ENCODE data around the gene ARGLU1. TPM values are rescaled to one million over a fixed set of nuclear protein-coding genes. Genes with fewer than 3 reads are reported as not detected.

The ARGLU1 gene
- total RNA-seq, 1 experiment from 2014 or later, result 115 TPM

DNA sequence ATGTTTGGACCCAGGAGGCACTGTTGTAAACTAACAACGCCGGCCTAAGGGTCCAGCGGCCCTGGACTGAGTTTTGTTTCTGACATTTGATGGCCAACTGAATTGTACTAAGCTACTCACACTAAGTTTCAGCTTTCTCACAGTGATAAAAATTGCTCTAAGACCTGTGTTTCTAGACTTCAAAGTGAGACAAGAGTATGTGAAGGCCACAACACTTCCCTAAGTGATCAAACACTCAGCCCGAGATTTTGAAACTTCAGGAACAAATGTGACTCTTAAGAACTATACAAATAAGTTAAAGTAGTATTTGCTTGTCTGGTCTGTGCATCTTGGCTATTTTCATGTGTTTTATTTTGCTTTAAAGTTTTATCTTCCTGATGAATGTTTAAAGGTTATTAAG, 62.6 kb downstream of the ARGLU1 start (continued):
- TF ChIP-seq, protein P1, sequence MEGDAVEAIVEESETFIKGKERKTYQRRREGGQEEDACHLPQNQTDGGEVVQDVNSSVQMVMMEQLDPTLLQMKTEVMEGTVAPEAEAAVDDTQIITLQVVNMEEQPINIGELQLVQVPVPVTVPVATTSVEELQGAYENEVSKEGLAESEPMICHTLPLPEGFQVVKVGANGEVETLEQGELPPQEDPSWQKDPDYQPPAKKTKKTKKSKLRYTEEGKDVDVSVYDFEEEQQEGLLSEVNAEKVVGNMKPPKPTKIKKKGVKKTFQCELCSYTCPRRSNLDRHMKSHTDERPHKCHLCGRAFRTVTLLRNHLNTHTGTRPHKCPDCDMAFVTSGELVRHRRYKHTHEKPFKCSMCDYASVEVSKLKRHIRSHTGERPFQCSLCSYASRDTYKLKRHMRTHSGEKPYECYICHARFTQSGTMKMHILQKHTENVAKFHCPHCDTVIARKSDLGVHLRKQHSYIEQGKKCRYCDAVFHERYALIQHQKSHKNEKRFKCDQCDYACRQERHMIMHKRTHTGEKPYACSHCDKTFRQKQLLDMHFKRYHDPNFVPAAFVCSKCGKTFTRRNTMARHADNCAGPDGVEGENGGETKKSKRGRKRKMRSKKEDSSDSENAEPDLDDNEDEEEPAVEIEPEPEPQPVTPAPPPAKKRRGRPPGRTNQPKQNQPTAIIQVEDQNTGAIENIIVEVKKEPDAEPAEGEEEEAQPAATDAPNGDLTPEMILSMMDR (IDR thresholded peaks at IDR 0.05), result no peak
- TF ChIP-seq MXD4 (CRISPR knock-in tag; IDR thresholded peaks at IDR 0.05; ENCODE audit: borderline replicate concordance) (no peak), JUN (CRISPR knock-in tag; IDR thresholded peaks at IDR 0.05) (no peak), ZNF263 (CRISPR knock-in tag; IDR thresholded peaks at IDR 0.05; ENCODE audit: low read depth) (no peak)

DNA sequence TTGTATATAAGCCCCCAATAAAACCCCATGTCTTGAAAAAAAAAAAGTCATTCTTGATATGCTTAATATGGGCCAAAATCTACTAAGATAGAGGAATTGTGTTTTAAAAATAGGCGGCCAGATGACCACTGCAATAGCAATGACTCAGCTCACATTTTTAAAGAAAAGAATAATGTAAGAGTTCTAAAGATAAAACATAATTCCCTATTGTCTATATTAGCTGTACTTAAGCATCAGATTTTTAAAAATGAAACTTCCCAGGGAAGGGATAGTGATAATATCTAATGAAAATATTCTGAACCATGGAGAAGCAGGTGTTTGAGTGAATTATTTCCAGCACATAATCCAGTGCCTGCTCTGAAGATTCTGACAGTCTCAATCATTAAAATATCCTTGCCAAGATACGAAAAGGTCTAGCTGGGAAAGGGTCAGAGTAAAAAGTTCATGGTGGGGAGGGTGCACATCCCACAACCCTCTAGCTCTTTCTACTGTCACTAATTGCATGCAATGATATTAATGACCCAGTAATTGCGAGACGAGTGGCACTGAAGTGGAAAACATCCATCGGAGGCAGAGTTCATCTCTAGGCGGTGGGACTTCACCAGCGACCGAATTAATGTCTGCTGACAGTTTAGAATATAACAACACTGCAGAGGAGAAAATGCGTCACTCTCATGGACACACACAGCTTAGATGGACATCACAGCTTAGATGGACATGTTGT, 64.0 kb downstream of the ARGLU1 start:
- ATAC-seq, result no peak
- no peaks in the 10 kb centered on the region for H3K9me3 Mint-ChIP-seq

DNA sequence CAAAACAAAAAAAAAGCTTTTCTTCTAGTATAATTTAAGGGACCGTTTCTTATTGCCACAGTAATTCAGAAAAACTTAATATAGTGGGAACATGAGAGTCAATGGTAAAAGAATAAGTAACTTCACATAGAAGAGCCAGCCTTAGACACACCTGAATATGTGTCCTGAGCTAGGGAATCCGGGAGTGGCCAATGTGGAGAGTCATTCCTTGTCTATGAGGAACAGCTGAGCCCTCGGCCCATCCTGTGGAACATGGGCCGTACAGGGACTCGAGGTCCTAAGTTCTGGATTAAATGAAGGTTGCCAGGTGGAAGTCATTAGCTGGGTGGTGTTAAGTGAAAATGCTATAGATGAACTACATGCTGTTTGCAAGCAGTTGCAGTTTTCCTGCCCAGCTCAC, 64.7 kb downstream of the ARGLU1 start:
- ChIA-PET CTCF (no interaction called here), POLR2A (interaction anchor here (0.7 kb wide), 1 partner anchor 1023 kb away, joined by 3 read pairs; no protein-coding TSS in a partner anchor)
- no peak for DNase-seq (ENCODE audit: low spot score)
- Mint-ChIP-seq H3K27me3 (ENCODE audit: low read depth) (no peaks in the 10 kb centered on the region), H3K27ac (0 out of 2 replicates have a peak overlapping the region, but pooled peaks have one; percentile 73), H3K4me3 (no peak overlapping the region), H3K9me3 (no peaks in the 10 kb centered on the region), H3K36me3 (peaks cover 5% of the 10 kb centered on the region; the same call in 1 of the 2 replicates), H3K4me1 (peaks cover 34% of the 10 kb centered on the region)
- ATAC-seq, result no peak
- no peak for TF ChIP-seq ZBTB21 (CRISPR knock-in tag; IDR thresholded peaks at IDR 0.05; ENCODE audit: borderline replicate concordance)
- no peak for TF ChIP-seq TP53 (CRISPR knock-in tag; IDR thresholded peaks at IDR 0.05)
- no peak for TF ChIP-seq NR1H2 (CRISPR knock-in tag; IDR thresholded peaks at IDR 0.05)
- TF ChIP-seq PRRX2 (CRISPR knock-in tag; IDR thresholded peaks at IDR 0.05), result no peak
- no peak for TF ChIP-seq OVOL2 (CRISPR knock-in tag; IDR thresholded peaks at IDR 0.05; ENCODE audit: borderline replicate concordance)
- no peak for TF ChIP-seq ZNF121 (CRISPR knock-in tag; IDR thresholded peaks at IDR 0.05)
- TF ChIP-seq IRF2 (CRISPR knock-in tag; IDR thresholded peaks at IDR 0.05; ENCODE audit: borderline replicate concordance, low read depth), result no peak
- no peak for TF ChIP-seq JAZF1 (CRISPR knock-in tag; IDR thresholded peaks at IDR 0.05)
- TF ChIP-seq ZNF416 (CRISPR knock-in tag; IDR thresholded peaks at IDR 0.05), result no peak
- TF ChIP-seq, protein P2, sequence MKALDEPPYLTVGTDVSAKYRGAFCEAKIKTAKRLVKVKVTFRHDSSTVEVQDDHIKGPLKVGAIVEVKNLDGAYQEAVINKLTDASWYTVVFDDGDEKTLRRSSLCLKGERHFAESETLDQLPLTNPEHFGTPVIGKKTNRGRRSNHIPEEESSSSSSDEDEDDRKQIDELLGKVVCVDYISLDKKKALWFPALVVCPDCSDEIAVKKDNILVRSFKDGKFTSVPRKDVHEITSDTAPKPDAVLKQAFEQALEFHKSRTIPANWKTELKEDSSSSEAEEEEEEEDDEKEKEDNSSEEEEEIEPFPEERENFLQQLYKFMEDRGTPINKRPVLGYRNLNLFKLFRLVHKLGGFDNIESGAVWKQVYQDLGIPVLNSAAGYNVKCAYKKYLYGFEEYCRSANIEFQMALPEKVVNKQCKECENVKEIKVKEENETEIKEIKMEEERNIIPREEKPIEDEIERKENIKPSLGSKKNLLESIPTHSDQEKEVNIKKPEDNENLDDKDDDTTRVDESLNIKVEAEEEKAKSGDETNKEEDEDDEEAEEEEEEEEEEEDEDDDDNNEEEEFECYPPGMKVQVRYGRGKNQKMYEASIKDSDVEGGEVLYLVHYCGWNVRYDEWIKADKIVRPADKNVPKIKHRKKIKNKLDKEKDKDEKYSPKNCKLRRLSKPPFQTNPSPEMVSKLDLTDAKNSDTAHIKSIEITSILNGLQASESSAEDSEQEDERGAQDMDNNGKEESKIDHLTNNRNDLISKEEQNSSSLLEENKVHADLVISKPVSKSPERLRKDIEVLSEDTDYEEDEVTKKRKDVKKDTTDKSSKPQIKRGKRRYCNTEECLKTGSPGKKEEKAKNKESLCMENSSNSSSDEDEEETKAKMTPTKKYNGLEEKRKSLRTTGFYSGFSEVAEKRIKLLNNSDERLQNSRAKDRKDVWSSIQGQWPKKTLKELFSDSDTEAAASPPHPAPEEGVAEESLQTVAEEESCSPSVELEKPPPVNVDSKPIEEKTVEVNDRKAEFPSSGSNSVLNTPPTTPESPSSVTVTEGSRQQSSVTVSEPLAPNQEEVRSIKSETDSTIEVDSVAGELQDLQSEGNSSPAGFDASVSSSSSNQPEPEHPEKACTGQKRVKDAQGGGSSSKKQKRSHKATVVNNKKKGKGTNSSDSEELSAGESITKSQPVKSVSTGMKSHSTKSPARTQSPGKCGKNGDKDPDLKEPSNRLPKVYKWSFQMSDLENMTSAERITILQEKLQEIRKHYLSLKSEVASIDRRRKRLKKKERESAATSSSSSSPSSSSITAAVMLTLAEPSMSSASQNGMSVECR (CRISPR knock-in tag; IDR thresholded peaks at IDR 0.05; ENCODE audit: borderline replicate concordance), result no peak
- TF ChIP-seq SMAD4 (CRISPR knock-in tag; IDR thresholded peaks at IDR 0.05), result no peak
- TF ChIP-seq, protein P3, sequence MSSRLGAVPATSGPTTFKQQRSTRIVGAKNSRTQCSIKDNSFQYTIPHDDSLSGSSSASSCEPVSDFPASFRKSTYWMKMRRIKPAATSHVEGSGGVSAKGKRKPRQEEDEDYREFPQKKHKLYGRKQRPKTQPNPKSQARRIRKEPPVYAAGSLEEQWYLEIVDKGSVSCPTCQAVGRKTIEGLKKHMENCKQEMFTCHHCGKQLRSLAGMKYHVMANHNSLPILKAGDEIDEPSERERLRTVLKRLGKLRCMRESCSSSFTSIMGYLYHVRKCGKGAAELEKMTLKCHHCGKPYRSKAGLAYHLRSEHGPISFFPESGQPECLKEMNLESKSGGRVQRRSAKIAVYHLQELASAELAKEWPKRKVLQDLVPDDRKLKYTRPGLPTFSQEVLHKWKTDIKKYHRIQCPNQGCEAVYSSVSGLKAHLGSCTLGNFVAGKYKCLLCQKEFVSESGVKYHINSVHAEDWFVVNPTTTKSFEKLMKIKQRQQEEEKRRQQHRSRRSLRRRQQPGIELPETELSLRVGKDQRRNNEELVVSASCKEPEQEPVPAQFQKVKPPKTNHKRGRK (CRISPR knock-in tag; IDR thresholded peaks at IDR 0.05; ENCODE audit: borderline replicate concordance), result no peak
- no peak for TF ChIP-seq KAT7 (CRISPR knock-in tag; IDR thresholded peaks at IDR 0.05; ENCODE audit: borderline replicate concordance)

More for the DNA sequence above, 64.0 kb downstream of the ARGLU1 start:
- Mint-ChIP-seq H3K4me1 (peaks cover 34% of the 10 kb centered on the region), H3K4me3 (no peak overlapping the region), H3K27ac (no peak overlapping the region), H3K27me3 (ENCODE audit: low read depth) (no peaks in the 10 kb centered on the region), H3K36me3 (peaks cover 5% of the 10 kb centered on the region; the same call in 1 of the 2 replicates)
- CTCF ChIA-PET, result no interaction called here
- no peak for TF ChIP-seq TEAD1 (CRISPR knock-in tag; IDR thresholded peaks at IDR 0.05)
- no peak for TF ChIP-seq HMGA2 (CRISPR knock-in tag; IDR thresholded peaks at IDR 0.05)
- TF ChIP-seq NR3C1 (CRISPR knock-in tag; conservative IDR thresholded peaks at IDR 0.05; ENCODE audit: low read depth), result no peak
- TF ChIP-seq, protein P4, sequence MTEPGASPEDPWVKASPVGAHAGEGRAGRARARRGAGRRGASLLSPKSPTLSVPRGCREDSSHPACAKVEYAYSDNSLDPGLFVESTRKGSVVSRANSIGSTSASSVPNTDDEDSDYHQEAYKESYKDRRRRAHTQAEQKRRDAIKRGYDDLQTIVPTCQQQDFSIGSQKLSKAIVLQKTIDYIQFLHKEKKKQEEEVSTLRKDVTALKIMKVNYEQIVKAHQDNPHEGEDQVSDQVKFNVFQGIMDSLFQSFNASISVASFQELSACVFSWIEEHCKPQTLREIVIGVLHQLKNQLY (CRISPR knock-in tag; IDR thresholded peaks at IDR 0.05), result no peak
- TF ChIP-seq PRRX2 (CRISPR knock-in tag; IDR thresholded peaks at IDR 0.05), result no peak
- TF ChIP-seq ATF1 (CRISPR knock-in tag; IDR thresholded peaks at IDR 0.05), result no peak
- TF ChIP-seq GABPB1 (CRISPR knock-in tag; IDR thresholded peaks at IDR 0.05), result no peak
- no peak for TF ChIP-seq SMAD3 (CRISPR knock-in tag; IDR thresholded peaks at IDR 0.05; ENCODE audit: borderline replicate concordance)
- TF ChIP-seq, protein P5, sequence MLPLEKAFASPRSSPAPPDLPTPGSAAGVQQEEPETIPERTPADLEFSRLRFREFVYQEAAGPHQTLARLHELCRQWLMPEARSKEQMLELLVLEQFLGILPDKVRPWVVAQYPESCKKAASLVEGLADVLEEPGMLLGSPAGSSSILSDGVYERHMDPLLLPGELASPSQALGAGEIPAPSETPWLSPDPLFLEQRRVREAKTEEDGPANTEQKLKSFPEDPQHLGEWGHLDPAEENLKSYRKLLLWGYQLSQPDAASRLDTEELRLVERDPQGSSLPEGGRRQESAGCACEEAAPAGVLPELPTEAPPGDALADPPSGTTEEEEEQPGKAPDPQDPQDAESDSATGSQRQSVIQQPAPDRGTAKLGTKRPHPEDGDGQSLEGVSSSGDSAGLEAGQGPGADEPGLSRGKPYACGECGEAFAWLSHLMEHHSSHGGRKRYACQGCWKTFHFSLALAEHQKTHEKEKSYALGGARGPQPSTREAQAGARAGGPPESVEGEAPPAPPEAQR (CRISPR knock-in tag; IDR thresholded peaks at IDR 0.05), result no peak
- TF ChIP-seq, protein P6, sequence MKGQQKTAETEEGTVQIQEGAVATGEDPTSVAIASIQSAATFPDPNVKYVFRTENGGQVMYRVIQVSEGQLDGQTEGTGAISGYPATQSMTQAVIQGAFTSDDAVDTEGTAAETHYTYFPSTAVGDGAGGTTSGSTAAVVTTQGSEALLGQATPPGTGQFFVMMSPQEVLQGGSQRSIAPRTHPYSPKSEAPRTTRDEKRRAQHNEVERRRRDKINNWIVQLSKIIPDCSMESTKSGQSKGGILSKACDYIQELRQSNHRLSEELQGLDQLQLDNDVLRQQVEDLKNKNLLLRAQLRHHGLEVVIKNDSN (CRISPR knock-in tag; IDR thresholded peaks at IDR 0.05), result no peak
- no peak for TF ChIP-seq ZNF317 (CRISPR knock-in tag; IDR thresholded peaks at IDR 0.05; ENCODE audit: borderline replicate concordance, low read depth)
- POLR2A ChIA-PET, result no interaction called here
- DNase-seq (ENCODE audit: low spot score), result no peak

Data from WTC11 (cell line).